Panc1 (cell line): Measurements from ENCODE around the gene FTO.

Experiments used
- CTCF ChIP-seq: fragments of 450-650 bp; IDR thresholded peaks from 2 replicates; pipeline ENCODE4 v1.5.1; 2017; ENCODE audit warnings: mild to moderate bottlenecking
- POLR2AphosphoS5 ChIP-seq: IDR thresholded peaks from 2 replicates; pipeline ENCODE4 v1.6.1; 2012; ENCODE audit warnings: mild to moderate bottlenecking, low read depth, low read length, moderate library complexity
- REST ChIP-seq, 2 experiments: IDR thresholded peaks; 2 replicates each; pipeline ENCODE4 v1.6.1; 2011 to 2012; ENCODE audit warnings: low read depth in 2 of 2, control low read depth in 1 of 2, low read length in 1 of 2, mild to moderate bottlenecking in 1 of 2, moderate library complexity in 1 of 2; ENCODE audit not compliant: insufficient read depth in 1 of 2
- SIN3A ChIP-seq: IDR thresholded peaks from 2 replicates; pipeline ENCODE4 v1.6.1; 2012; ENCODE audit warnings: low read depth, mild to moderate bottlenecking, low read length, moderate library complexity, borderline replicate concordance; ENCODE audit not compliant: insufficient read depth
- TCF7L2 ChIP-seq: IDR thresholded peaks from 2 replicates; pipeline ENCODE4 v1.6.1; 2011; ENCODE audit warnings: mild to moderate bottlenecking, low read depth, low read length, inconsistent platforms

- TF ChIP-seq CTCF (no peak), POLR2AphosphoS5 (no peak), SIN3A (no peak), TCF7L2 (no peak), REST (IDR thresholded peaks at IDR 0.05; ENCODE audit: insufficient read depth in 1 of 2, low read depth in 2 of 2, low read length in 1 of 2) (no peak)
Measured at GRCh38 chr16:54169112-54169511, 465.2 kb downstream of the FTO start.
